ENCODE measurements around the gene FARS2.

Gene FARS2

DNA sequence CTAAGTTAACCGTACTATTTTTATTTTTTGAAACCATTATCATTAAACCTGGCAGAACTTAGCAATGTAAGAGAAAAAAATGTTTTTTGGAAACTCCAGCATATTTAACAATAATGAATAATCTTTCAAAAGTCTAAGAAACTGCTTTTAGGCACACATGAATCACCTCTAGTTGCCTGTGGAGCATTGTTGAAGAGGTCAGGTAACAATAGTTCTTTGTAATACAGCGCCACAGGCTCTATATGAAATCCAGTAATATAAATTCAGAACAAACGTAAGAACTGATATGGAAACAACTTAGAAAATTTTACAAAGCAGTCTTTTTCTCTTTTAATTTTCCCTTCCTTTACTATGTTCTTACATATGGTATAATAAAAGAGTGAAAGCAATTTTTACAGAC, 10.9 kb upstream of the FARS2 start:
- DNase-seq: no peak

- no peak for DNase-seq
These were observed 10.4 kb upstream of the FARS2 start for GRCh38 chr6:5250911-5251310.

- DNase-seq: no peak
These were observed 4.4 kb upstream of the FARS2 start for GRCh38 chr6:5256952-5257351.

GRCh38 chr6:5257400-5257799, 3.9 kb upstream of the FARS2 start:
- DNase-seq: no peak

- DNase-seq: no peak
These were observed 1.9 kb upstream of the FARS2 start for GRCh38 chr6:5259428-5259827.

DNA sequence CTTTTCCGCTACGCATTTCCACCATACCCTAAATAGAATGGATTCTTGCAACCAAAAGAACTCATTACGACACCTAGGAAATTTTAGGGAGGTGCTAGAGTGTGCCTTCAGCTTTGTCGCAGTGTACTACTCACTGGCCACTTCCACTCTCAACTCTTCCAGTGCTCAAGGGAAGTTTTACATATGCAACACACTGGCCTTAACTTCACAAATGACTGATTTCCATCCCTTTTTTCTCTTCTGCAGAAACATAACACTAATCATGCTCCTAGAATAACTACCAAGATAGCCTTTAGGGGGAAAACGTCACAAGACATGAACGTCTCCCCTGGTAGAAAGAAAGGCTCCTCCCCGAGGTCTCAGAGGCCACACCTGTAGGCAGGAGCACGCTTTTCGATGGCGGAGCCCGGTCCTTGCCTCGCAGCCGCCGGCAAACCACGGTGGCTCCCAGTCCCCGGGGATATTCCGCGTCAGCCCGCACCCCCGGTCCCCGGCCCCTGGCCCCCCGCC, 1.1 kb upstream of the FARS2 start:
- peak; percentile 49 for DNase-seq

DNA sequence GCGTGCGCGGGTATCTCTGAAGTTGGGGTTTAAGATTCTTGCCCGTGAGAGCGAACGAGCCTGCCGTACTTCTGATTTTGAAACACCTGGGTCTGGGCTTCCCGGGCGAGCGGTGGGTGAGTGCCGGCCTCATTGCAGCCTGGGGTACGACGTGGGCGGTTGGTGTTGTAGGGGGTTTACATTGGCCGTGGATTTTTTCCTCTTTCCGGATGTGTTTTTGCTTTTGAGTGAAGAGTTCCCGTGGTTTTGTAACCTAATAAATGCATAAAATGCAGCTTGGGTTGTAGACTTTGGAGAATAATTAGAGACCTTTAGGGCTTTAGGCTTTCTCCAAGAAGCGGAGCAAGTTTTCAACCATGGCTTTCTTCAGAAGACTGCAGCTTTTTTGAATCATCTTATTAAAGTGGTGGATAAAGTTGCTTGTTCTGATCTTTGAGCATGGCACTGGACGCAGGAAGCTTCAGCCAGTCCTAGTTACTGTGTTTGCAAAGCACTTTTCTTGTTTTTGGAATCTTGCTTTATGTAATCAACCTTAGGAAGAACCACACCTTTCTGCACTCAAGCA, 314 bp downstream of the FARS2 start:
- DNase-seq: no peak

- no peak for DNase-seq
These were observed 5.1 kb downstream of the FARS2 start for GRCh38 chr6:5266423-5266822.

- DNase-seq: no peak
These were observed 8.9 kb downstream of the FARS2 start for GRCh38 chr6:5270093-5270680.

DNA sequence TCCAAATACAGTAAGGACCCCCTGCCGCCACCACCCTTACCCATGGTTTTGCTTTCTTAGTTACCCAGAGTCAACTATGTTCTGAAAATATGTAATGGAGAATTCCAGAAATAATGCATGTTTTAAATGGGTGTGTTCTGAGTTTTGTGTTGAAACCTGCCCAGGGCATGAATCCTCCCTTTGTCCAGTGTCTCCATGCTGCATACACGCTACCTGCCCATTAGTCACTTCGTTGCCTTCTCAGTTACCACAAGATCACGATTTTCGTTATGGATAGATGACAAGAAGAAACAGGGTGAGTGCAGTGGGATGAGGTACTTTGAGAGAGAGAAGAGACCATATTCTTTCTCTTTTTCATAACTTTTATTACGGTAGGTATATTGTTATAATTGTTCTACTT, 10.6 kb downstream of the FARS2 start:
- DNase-seq: no peak

DNA sequence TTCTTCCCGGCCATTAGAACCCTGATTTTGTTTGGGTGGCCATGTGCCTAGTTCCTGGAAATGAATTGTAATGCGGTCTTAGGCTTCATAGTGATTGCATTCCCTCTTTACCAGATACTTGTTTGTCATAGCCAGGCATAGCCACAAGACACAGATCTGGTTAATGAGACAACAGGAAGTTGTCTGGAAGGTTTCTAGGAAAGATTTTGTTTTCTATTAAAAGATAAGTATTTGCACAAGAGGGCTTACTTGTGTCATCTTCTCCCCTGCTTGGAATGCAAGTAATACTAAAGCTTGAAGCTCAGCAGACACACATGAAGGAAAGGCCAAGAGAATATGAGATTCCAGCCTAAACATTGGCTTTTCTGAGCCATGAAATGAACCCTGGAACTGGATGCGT, 12.9 kb downstream of the FARS2 start:
- no peak for DNase-seq

DNA sequence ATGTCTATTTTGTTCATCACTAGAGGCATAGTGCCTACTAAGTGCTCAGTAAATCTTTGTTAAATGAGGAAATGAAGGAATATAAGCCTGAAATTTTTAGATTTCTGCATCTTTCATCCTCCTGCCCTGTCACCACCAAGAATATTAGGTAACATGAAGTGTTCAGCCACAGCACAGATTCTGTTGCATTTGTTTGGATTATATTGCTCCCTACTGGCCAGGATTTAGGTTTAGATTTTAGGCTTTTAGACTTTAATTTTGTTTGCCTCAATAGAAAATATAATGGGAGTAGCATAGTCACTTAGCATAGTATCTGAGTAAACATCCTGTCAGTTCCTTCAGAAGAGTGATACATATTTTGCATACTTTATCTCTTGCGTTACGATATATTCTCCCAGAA, 14.2 kb downstream of the FARS2 start:
- DNase-seq: no peak

DNA sequence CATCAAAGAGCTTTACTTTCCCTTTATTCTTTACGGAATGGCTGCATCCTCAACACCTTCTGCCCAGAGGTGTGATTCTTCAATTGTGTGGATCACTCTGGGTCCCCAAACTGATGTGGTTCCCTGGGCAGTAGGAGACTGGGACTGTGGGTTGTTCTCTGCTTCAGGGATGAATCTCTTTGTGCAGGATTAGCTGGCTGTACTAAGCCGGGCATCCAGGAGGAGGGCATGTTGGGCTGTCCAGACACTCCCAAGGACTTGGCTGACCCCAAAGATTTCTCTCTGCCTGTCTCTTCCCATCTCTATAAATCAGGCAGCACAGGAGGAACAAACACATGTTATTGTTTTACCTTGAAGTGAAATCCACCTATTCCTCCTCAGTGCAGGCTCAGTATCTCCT, 15.3 kb downstream of the FARS2 start:
- no peak for DNase-seq

DNA sequence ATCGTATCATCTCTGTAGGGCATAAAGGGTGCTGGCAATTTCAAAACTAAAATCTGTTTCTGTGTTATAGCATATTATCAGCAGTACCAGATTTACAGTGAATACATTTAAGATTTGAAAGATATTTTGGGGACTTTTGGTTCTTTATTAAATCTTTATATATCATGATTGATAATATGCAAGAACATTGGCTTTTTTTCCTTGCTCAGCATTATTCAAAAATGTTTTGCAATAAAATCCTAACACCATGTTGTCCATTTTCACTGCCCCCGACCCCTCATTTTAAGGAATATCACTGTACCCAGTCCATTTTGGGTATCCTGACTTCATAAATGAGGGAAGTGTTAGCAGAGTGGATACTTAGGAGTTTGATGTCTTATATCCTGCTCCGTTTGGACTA, 16.3 kb downstream of the FARS2 start:
- no peak for DNase-seq

- DNase-seq: no peak
These were observed 16.7 kb downstream of the FARS2 start for GRCh38 chr6:5278047-5278446.

DNA sequence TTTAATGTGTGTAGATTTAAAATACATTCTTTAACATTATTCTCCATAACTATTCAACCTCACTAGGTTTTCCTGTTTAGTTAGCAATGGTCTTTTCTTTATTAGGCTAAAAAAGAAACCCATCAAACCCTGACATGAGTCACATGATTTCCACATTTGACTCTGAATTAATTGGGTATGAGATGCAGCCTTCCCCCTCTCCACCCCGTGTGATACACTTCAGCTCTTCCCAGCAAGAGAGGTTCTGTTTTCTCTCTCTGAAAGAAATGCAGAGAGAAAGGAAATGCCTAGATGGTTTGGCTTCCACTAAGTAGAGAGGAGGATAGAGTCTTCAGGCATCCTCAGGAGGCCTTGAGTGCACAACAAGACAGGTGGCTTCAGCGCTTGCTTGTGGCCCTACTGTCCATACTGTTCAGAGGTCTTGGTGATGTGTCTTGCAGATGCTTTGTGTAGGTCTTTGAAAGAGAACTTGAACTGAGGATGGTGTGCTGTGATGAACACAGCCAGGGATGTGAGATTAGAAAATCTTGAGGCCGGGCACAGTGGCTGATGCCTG, 17.3 kb downstream of the FARS2 start:
- no peak for DNase-seq

GRCh38 chr6:5279891-5280338, 18.6 kb downstream of the FARS2 start:
- DNase-seq: no peak

- no peak for DNase-seq
These were observed 19.6 kb downstream of the FARS2 start for GRCh38 chr6:5280920-5281319.

- no peak for DNase-seq
These were observed 20.9 kb downstream of the FARS2 start for GRCh38 chr6:5282191-5282623.

DNA sequence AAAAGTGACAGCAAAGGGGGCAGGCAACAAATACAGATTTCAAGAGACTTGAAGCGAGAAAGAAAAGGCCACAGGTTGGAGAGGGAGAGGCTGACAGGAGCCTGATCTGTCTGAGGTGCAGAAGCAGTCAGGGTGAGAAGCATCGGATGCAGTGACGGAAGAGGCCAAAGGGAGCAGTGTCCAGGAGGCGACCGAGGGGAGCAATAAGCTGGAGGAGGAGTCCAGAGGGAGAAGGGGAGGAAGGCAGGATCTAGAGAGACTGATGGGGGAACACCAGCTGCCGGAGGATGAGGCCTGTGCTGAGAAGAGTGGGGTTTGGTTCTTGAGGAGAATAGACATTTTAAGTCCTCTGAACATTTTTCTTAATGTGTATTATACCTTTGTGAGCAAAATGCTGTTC, 23.8 kb downstream of the FARS2 start:
- DNase-seq: no peak

- no peak for DNase-seq
These were observed 24.2 kb downstream of the FARS2 start for GRCh38 chr6:5285526-5285925.

DNA sequence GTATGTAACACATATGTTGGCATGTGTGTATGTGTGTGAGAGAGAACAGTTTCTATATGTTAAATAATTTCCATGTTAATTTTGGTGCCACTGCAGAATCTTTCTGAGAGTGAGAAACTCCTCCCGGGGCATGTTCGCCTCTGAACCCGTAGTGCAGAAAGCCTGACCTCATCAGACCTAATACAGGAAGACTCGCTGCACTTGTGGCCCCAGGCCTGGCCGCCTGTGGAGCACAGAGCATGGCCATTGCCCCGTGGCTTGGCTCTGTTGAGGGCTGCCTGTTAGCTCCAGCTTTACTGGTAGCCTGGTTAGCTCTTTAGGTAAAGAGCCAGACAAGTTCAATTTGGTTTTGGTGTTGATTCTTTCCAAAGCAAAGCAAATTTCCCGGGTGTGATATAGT, 25.5 kb downstream of the FARS2 start:
- no peak for DNase-seq

- peak; percentile 75 for DNase-seq
These were observed 26.1 kb downstream of the FARS2 start for GRCh38 chr6:5287205-5287965.

- DNase-seq: no peak
These were observed 26.6 kb downstream of the FARS2 start for GRCh38 chr6:5287966-5288297.

Data from fibroblast of upper back skin (primary cell).